GM23338 (cell line): ENCODE results near the gene SEPTIN8. TPM values are rescaled to one million over a fixed set of nuclear protein-coding genes. Genes with fewer than 3 reads are reported as not detected.

ENCODE experiments used
- ATAC-seq: fragments of 200-7000 bp; cut with Tn5 transposase; 3 replicates; pipeline ENCODE4 v1.9.1; 2020
- DNase-seq: peaks from one replicate; pipeline ENCODE4 v3.0.0-alpha.2; 2015; ENCODE audit warnings: low spot score
- H2AFZ ChIP-seq: fragments of 200-600 bp; sonication (generic); 2 replicates; pipeline ENCODE4 v1.8.0; 2016; ENCODE audit warnings: antibody characterized with exemption, mild to moderate bottlenecking, moderate library complexity
- H3F3A ChIP-seq: fragments of 200-600 bp; sonication (generic); replicated peaks from 2 replicates; pipeline ENCODE4 v1.8.0; 2017; ENCODE audit warnings: antibody characterized with exemption, mixed run types, low read depth
- H3K27ac ChIP-seq: fragments of 200-600 bp; sonication (generic); 2 replicates; pipeline ENCODE4 v1.6.1; 2016; ENCODE audit warnings: low read depth
- H3K27me3 ChIP-seq: fragments of 200-600 bp; sonication (generic); 2 replicates; pipeline ENCODE4 v1.8.0; 2016; ENCODE audit warnings: mild to moderate bottlenecking, mixed run types, moderate library complexity; ENCODE audit not compliant: insufficient read depth
- H3K36me3 ChIP-seq: fragments of 200-600 bp; sonication (generic); 2 replicates; pipeline ENCODE4 v1.8.0; 2016; ENCODE audit warnings: mild to moderate bottlenecking; ENCODE audit not compliant: insufficient read depth
- H3K4me1 ChIP-seq: fragments of 200-600 bp; sonication (generic); 2 replicates; pipeline ENCODE4 v1.8.0; 2016; ENCODE audit warnings: mild to moderate bottlenecking, moderate library complexity; ENCODE audit not compliant: insufficient read depth
- H3K4me2 ChIP-seq: fragments of 200-600 bp; sonication (generic); 2 replicates; pipeline ENCODE4 v1.7.1; 2017; ENCODE audit warnings: mixed run types
- H3K4me3 ChIP-seq: fragments of 200-600 bp; sonication (generic); 2 replicates; pipeline ENCODE4 v1.6.1; 2016; ENCODE audit warnings: mixed run types
- H3K79me2 ChIP-seq: fragments of 200-600 bp; sonication (generic); replicated peaks from 2 replicates; pipeline ENCODE4 v1.8.0; 2017; ENCODE audit warnings: mild to moderate bottlenecking; ENCODE audit not compliant: insufficient read depth
- H3K9me2 ChIP-seq: fragments of 200-600 bp; sonication (generic); 2 replicates; pipeline ENCODE4 v1.8.0; 2017; ENCODE audit not compliant: insufficient read depth
- H4K20me1 ChIP-seq: fragments of 200-600 bp; sonication (generic); replicated peaks from 2 replicates; pipeline ENCODE4 v1.8.0; 2017; ENCODE audit warnings: mild to moderate bottlenecking; ENCODE audit not compliant: insufficient read depth
- H3K27ac Mint-ChIP-seq: 2 replicates; pipeline ENCODE4 v1.8.0; 2020; ENCODE audit warnings: inconsistent platforms, mild to moderate bottlenecking, moderate library complexity, mixed read lengths
- H3K27me3 Mint-ChIP-seq: 3 replicates; pipeline ENCODE4 v1.8.0; 2022; ENCODE audit warnings: low read depth, mild to moderate bottlenecking, moderate library complexity, mixed read lengths, inconsistent platforms; ENCODE audit not compliant: insufficient read depth, poor library complexity
- H3K36me3 Mint-ChIP-seq: 3 replicates; pipeline ENCODE4 v1.8.0; 2021; ENCODE audit warnings: low read depth, mild to moderate bottlenecking, inconsistent platforms, moderate library complexity, mixed read lengths
- H3K4me1 Mint-ChIP-seq: 3 replicates; pipeline ENCODE4 v1.8.0; 2020; ENCODE audit warnings: mild to moderate bottlenecking, inconsistent platforms, mixed read lengths
- H3K4me3 Mint-ChIP-seq: 3 replicates; pipeline ENCODE4 v1.8.0; 2021; ENCODE audit warnings: moderate library complexity, mild to moderate bottlenecking, inconsistent platforms, mixed read lengths
- H3K9me3 Mint-ChIP-seq: 3 replicates; pipeline ENCODE4 v1.8.0; 2020; ENCODE audit warnings: moderate library complexity, mild to moderate bottlenecking, inconsistent platforms, mixed read lengths
- CREB1 ChIP-seq: fragments of 250-450 bp; sonication (Bioruptor Pico); IDR thresholded peaks from 2 replicates; pipeline ENCODE4 v1.5.0; 2020; ENCODE audit warnings: low read depth, mild to moderate bottlenecking, moderate library complexity
- EZH2 ChIP-seq: fragments of 200-600 bp; sonication (generic); IDR thresholded peaks from one replicate; pipeline ENCODE4 v1.8.0; 2017; ENCODE audit warnings: antibody characterized with exemption, mild to moderate bottlenecking, low read depth; ENCODE audit not compliant: unreplicated experiment
- EZH2phosphoT487 ChIP-seq: fragments of 200-600 bp; sonication (generic); IDR thresholded peaks from one replicate; pipeline ENCODE4 v1.8.1; 2018; ENCODE audit warnings: antibody characterized with exemption; ENCODE audit not compliant: unreplicated experiment
- JUNB ChIP-seq: IDR thresholded peaks from one replicate; pipeline ENCODE4 v1.6.1; 2016; ENCODE audit warnings: antibody characterized with exemption; ENCODE audit not compliant: unreplicated experiment
- NANOG ChIP-seq: IDR thresholded peaks from 2 replicates; pipeline ENCODE4 v1.6.1; 2016; ENCODE audit warnings: antibody characterized with exemption, borderline replicate concordance
- POLR2AphosphoS5 ChIP-seq: IDR thresholded peaks from 2 replicates; pipeline ENCODE4 v1.6.1; 2016; ENCODE audit warnings: antibody characterized with exemption, low read depth
- STAT1 ChIP-seq: IDR thresholded peaks from one replicate; pipeline ENCODE4 v1.6.1; 2016; ENCODE audit warnings: antibody characterized with exemption; ENCODE audit not compliant: unreplicated experiment
- ZNF114 ChIP-seq: fragments of 250-450 bp; sonication (Bioruptor Pico); IDR thresholded peaks from 2 replicates; pipeline ENCODE4 v1.5.0; 2020; ENCODE audit warnings: mild to moderate bottlenecking, moderate library complexity
- ZNF331 ChIP-seq: fragments of 250-450 bp; sonication (Bioruptor Pico); IDR thresholded peaks from 2 replicates; pipeline ENCODE4 v1.5.0; 2020; ENCODE audit warnings: low read depth, mild to moderate bottlenecking, moderate library complexity
- polyA plus RNA-seq: library from polyadenylated mRNA; unstranded; fragments of >200 nt; fragmentation: Nextera tagmentation; extraction: Ambion mirVana; gene quantifications from 2 replicates; pipeline ENCODE4 v1.2.1, GENCODE V29; 2016
- total RNA-seq: library from RNA; depleted of rRNA; stranded (reverse); fragments of >200 nt; shearing (Covaris generic); gene quantifications from 2 replicates; pipeline ENCODE4 v1.2.3, GENCODE V29; 2014
- TF ChIP-seq, protein P1 (sequence below), 2 experiments: fragments of 200-600 bp in 1 of 2; sonication (generic) in 1 of 2; conservative IDR thresholded peaks; 2 replicates each; pipeline versions ENCODE4 v1.5.1 to v1.6.1; 2016 to 2017; ENCODE audit warnings: antibody characterized with exemption in 2 of 2, low read depth in 2 of 2, mild to moderate bottlenecking in 2 of 2, moderate library complexity in 1 of 2
- TF ChIP-seq, protein P2 (sequence below): IDR thresholded peaks from 2 replicates; pipeline ENCODE4 v1.6.1; 2016; ENCODE audit warnings: antibody characterized with exemption
- TF ChIP-seq, protein P3 (sequence below): IDR thresholded peaks from one replicate; pipeline ENCODE4 v1.6.1; 2018; ENCODE audit warnings: antibody characterized with exemption; ENCODE audit not compliant: unreplicated experiment
- TF ChIP-seq, protein P4 (sequence below): fragments of 250-450 bp; sonication (Bioruptor Pico); IDR thresholded peaks from 2 replicates; pipeline ENCODE4 v1.5.0; 2020; ENCODE audit warnings: mild to moderate bottlenecking, moderate library complexity

The SEPTIN8 gene
- total and polyA plus RNA-seq, 2 experiments from 2014 or later, result 8.8 to 45.0 TPM

DNA sequence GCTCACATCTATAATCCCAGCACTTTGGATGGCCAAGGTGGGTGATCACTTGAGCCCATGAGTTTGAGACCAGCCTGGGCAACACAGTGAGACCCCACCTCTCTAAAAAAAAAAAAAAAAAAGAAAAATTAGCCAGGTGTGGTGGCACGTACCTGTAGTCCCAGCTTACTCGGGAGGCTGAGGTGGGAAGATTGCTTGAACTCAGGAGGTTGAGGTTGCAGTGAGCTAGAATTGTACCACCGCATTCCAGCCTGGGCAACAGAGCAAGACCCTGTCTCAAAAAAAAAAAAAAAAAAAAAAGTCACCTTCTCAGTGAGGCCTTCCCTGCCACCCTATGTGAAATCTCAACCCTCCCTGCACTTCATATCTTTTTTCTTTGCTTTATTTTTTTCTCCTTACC, 14.0 kb upstream of the SEPTIN8 start:
- Mint-ChIP-seq H3K27me3 (peaks cover 13% of the 10 kb centered on the region), H3K9me3 (no peaks in the 10 kb centered on the region), H3K4me1 (peaks cover 11% of the 10 kb centered on the region)

More for the DNA sequence above, 14.0 kb upstream of the SEPTIN8 start:
- no peak overlapping the region for H3K4me2 ChIP-seq
- H3K9me2 ChIP-seq, result no peaks in the 10 kb centered on the region
- Mint-ChIP-seq H3K27ac (no peak overlapping the region), H3K36me3 (no peaks in the 10 kb centered on the region), H3K4me3 (no peak overlapping the region)
- no peaks in the 10 kb centered on the region for H3K4me1 ChIP-seq
- H2AFZ ChIP-seq, result no peak overlapping the region
- no peak overlapping the region for H3K4me3 ChIP-seq
- no peaks in the 10 kb centered on the region for H3K27me3 ChIP-seq
- H4K20me1 ChIP-seq, result no peaks in the 10 kb centered on the region
- no peaks in the 10 kb centered on the region for H3F3A ChIP-seq
- no peak for DNase-seq
- no peaks in the 10 kb centered on the region for H3K36me3 ChIP-seq
- ATAC-seq, result no peak
- H3K27ac ChIP-seq, result no peak overlapping the region
- H3K79me2 ChIP-seq, result no peaks in the 10 kb centered on the region
- no peak for TF ChIP-seq NANOG
- no peak for TF ChIP-seq ZNF114 (CRISPR knock-in tag)
- TF ChIP-seq STAT1, result no peak
- no peak for TF ChIP-seq CREB1 (CRISPR knock-in tag)
- TF ChIP-seq, protein P1, sequence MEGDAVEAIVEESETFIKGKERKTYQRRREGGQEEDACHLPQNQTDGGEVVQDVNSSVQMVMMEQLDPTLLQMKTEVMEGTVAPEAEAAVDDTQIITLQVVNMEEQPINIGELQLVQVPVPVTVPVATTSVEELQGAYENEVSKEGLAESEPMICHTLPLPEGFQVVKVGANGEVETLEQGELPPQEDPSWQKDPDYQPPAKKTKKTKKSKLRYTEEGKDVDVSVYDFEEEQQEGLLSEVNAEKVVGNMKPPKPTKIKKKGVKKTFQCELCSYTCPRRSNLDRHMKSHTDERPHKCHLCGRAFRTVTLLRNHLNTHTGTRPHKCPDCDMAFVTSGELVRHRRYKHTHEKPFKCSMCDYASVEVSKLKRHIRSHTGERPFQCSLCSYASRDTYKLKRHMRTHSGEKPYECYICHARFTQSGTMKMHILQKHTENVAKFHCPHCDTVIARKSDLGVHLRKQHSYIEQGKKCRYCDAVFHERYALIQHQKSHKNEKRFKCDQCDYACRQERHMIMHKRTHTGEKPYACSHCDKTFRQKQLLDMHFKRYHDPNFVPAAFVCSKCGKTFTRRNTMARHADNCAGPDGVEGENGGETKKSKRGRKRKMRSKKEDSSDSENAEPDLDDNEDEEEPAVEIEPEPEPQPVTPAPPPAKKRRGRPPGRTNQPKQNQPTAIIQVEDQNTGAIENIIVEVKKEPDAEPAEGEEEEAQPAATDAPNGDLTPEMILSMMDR (conservative IDR thresholded peaks at IDR 0.05; ENCODE audit: low read depth in 2 of 2), result no peak
- TF ChIP-seq EZH2phosphoT487, result no peak
- TF ChIP-seq POLR2AphosphoS5, result no peak
- no peak for TF ChIP-seq ZNF331 (CRISPR knock-in tag)
- TF ChIP-seq, protein P2, sequence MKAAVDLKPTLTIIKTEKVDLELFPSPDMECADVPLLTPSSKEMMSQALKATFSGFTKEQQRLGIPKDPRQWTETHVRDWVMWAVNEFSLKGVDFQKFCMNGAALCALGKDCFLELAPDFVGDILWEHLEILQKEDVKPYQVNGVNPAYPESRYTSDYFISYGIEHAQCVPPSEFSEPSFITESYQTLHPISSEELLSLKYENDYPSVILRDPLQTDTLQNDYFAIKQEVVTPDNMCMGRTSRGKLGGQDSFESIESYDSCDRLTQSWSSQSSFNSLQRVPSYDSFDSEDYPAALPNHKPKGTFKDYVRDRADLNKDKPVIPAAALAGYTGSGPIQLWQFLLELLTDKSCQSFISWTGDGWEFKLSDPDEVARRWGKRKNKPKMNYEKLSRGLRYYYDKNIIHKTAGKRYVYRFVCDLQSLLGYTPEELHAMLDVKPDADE, result no peak
- TF ChIP-seq EZH2, result no peak
- TF ChIP-seq, protein P3, sequence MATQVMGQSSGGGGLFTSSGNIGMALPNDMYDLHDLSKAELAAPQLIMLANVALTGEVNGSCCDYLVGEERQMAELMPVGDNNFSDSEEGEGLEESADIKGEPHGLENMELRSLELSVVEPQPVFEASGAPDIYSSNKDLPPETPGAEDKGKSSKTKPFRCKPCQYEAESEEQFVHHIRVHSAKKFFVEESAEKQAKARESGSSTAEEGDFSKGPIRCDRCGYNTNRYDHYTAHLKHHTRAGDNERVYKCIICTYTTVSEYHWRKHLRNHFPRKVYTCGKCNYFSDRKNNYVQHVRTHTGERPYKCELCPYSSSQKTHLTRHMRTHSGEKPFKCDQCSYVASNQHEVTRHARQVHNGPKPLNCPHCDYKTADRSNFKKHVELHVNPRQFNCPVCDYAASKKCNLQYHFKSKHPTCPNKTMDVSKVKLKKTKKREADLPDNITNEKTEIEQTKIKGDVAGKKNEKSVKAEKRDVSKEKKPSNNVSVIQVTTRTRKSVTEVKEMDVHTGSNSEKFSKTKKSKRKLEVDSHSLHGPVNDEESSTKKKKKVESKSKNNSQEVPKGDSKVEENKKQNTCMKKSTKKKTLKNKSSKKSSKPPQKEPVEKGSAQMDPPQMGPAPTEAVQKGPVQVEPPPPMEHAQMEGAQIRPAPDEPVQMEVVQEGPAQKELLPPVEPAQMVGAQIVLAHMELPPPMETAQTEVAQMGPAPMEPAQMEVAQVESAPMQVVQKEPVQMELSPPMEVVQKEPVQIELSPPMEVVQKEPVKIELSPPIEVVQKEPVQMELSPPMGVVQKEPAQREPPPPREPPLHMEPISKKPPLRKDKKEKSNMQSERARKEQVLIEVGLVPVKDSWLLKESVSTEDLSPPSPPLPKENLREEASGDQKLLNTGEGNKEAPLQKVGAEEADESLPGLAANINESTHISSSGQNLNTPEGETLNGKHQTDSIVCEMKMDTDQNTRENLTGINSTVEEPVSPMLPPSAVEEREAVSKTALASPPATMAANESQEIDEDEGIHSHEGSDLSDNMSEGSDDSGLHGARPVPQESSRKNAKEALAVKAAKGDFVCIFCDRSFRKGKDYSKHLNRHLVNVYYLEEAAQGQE, result no peak
- TF ChIP-seq JUNB, result no peak
- TF ChIP-seq, protein P4, sequence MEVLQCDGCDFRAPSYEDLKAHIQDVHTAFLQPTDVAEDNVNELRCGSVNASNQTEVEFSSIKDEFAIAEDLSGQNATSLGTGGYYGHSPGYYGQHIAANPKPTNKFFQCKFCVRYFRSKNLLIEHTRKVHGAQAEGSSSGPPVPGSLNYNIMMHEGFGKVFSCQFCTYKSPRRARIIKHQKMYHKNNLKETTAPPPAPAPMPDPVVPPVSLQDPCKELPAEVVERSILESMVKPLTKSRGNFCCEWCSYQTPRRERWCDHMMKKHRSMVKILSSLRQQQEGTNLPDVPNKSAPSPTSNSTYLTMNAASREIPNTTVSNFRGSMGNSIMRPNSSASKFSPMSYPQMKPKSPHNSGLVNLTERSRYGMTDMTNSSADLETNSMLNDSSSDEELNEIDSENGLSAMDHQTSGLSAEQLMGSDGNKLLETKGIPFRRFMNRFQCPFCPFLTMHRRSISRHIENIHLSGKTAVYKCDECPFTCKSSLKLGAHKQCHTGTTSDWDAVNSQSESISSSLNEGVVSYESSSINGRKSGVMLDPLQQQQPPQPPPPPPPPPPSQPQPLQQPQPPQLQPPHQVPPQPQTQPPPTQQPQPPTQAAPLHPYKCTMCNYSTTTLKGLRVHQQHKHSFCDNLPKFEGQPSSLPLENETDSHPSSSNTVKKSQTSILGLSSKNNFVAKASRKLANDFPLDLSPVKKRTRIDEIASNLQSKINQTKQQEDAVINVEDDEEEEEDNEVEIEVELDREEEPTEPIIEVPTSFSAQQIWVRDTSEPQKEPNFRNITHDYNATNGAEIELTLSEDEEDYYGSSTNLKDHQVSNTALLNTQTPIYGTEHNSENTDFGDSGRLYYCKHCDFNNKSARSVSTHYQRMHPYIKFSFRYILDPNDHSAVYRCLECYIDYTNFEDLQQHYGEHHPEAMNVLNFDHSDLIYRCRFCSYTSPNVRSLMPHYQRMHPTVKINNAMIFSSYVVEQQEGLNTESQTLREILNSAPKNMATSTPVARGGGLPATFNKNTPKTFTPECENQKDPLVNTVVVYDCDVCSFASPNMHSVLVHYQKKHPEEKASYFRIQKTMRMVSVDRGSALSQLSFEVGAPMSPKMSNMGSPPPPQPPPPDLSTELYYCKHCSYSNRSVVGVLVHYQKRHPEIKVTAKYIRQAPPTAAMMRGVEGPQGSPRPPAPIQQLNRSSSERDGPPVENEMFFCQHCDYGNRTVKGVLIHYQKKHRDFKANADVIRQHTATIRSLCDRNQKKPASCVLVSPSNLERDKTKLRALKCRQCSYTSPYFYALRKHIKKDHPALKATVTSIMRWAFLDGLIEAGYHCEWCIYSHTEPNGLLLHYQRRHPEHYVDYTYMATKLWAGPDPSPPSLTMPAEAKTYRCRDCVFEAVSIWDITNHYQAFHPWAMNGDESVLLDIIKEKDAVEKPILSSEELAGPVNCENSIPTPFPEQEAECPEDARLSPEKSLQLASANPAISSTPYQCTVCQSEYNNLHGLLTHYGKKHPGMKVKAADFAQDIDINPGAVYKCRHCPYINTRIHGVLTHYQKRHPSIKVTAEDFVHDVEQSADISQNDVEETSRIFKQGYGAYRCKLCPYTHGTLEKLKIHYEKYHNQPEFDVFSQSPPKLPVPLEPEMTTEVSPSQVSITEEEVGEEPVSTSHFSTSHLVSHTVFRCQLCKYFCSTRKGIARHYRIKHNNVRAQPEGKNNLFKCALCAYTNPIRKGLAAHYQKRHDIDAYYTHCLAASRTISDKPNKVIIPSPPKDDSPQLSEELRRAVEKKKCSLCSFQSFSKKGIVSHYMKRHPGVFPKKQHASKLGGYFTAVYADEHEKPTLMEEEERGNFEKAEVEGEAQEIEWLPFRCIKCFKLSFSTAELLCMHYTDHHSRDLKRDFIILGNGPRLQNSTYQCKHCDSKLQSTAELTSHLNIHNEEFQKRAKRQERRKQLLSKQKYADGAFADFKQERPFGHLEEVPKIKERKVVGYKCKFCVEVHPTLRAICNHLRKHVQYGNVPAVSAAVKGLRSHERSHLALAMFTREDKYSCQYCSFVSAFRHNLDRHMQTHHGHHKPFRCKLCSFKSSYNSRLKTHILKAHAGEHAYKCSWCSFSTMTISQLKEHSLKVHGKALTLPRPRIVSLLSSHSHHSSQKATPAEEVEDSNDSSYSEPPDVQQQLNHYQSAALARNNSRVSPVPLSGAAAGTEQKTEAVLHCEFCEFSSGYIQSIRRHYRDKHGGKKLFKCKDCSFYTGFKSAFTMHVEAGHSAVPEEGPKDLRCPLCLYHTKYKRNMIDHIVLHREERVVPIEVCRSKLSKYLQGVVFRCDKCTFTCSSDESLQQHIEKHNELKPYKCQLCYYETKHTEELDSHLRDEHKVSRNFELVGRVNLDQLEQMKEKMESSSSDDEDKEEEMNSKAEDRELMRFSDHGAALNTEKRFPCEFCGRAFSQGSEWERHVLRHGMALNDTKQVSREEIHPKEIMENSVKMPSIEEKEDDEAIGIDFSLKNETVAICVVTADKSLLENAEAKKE (CRISPR knock-in tag), result no peak
